Lower leg skin (tissue), 4 donors: ENCODE measurements around the gene PRSS23. TPM values are rescaled to one million over a fixed set of nuclear protein-coding genes. Genes with fewer than 3 reads are reported as not detected.

Source experiments
- DNase-seq, 2 donors: peaks; one replicate each; pipeline ENCODE4 v3.0.0-alpha.2; 2019; ENCODE audit warnings: low spot score in 2 of 2
- H3K4me3 ChIP-seq: fragments of 200-600 bp; sonication (generic); 2 replicates; pipeline ENCODE4 v1.5.1; 2017; ENCODE audit warnings: mild to moderate bottlenecking, low read depth; ENCODE audit not compliant: poor library complexity, severe bottlenecking
- CTCF ChIP-seq, 3 donors: fragments of 450-650 bp; IDR thresholded peaks; one replicate each; pipeline ENCODE4 v1.5.1; 2016; ENCODE audit warnings: antibody characterized with exemption in 3 of 3, mild to moderate bottlenecking in 3 of 3, moderate library complexity in 2 of 3
- POLR2A ChIP-seq, 2 donors: fragments of 450-650 bp; IDR thresholded peaks; one replicate each; pipeline ENCODE4 v1.6.1; 2016 to 2017; ENCODE audit warnings: antibody characterized with exemption in 2 of 2, mild to moderate bottlenecking in 1 of 2, moderate library complexity in 1 of 2
- WGBS, 2 donors: methylation state at CpG; one replicate each; pipeline ENCODE4 v1.1.5; 2018; 5-methylcytosine and 5-hydroxymethylcytosine counted together
- intact Hi-C: fragments of 100-400 bp; cut with DNase I; formaldehyde crosslinking; loops from one replicate; pipeline ENCODE4 v1.15.0; 2023; ENCODE audit warnings: low total_unique reads
- total RNA-seq, 4 donors: library from RNA; depleted of rRNA; stranded (reverse); fragments of >200 nt; gene quantifications; one replicate each; pipeline ENCODE4 v1.1.0, GENCODE V29; 2016

The PRSS23 gene
- total RNA-seq, 4 donors from 2014 or later = 7.5 to 32.1 (median 13.7) TPM

- intact Hi-C loops = loop anchor here (5.0 kb wide), 2 partner anchors 203 to 353 kb away; no protein-coding TSS in a partner anchor
- TF ChIP-seq POLR2A (IDR thresholded peaks at IDR 0.05) = no peak
- TF ChIP-seq CTCF (IDR thresholded peaks at IDR 0.05) = no peak
- no peak for DNase-seq
- 87 to 89% methylated on average over 2 of the region's 2 CpGs for WGBS, 2 donors
- H3K4me3 ChIP-seq = no peak overlapping the region
These were observed 9.9 kb downstream of the PRSS23 start for GRCh38 chr11:86810288-86810687.

GRCh38 chr11:86811637-86812321 is 11.4 kb downstream of the PRSS23 start:
- 78 to 80% methylated on average over 2 of the region's 2 CpGs for WGBS, 2 donors

GRCh38 chr11:86812322-86812670 is 12.0 kb downstream of the PRSS23 start:
- no peak for DNase-seq
- no peak overlapping the region for H3K4me3 ChIP-seq
- WGBS, 2 donors = 81 to 92% methylated on average over 7 of the region's 7 CpGs
- TF ChIP-seq CTCF (IDR thresholded peaks at IDR 0.05) (no peak), POLR2A (IDR thresholded peaks at IDR 0.05) (no peak)
- intact Hi-C loops = loop anchor here (5.0 kb wide), 2 partner anchors 205 to 355 kb away; no protein-coding TSS in a partner anchor

More at GRCh38 chr11:86811637-86812321, 11.4 kb downstream of the PRSS23 start:
- intact Hi-C loops = loop anchor here (5.0 kb wide), 2 partner anchors 204 to 354 kb away; no protein-coding TSS in a partner anchor
- DNase-seq = no peak
- no peak for TF ChIP-seq CTCF (IDR thresholded peaks at IDR 0.05)
- TF ChIP-seq POLR2A (IDR thresholded peaks at IDR 0.05) = no peak
- no peak overlapping the region for H3K4me3 ChIP-seq

GRCh38 chr11:86812981-86813380 is 12.6 kb downstream of the PRSS23 start:
- TF ChIP-seq POLR2A (IDR thresholded peaks at IDR 0.05) (no peak), CTCF (IDR thresholded peaks at IDR 0.05) (no peak)
- WGBS, 2 donors = 89 to 100% methylated on average over 1 of the region's 1 CpG
- intact Hi-C loops = loop anchor here (5.0 kb wide), 2 partner anchors 206 to 356 kb away; no protein-coding TSS in a partner anchor
- no peak overlapping the region for H3K4me3 ChIP-seq
- no peak for DNase-seq

GRCh38 chr11:86814775-86815174 is 14.4 kb downstream of the PRSS23 start:
- intact Hi-C loops = loop anchor here (5.0 kb wide), 2 partner anchors 207 to 357 kb away; no protein-coding TSS in a partner anchor
- DNase-seq = no peak
- 57 to 74% methylated on average over 3 of the region's 3 CpGs for WGBS, 2 donors
- H3K4me3 ChIP-seq = no peak overlapping the region
- TF ChIP-seq CTCF (IDR thresholded peaks at IDR 0.05) = no peak
- no peak for TF ChIP-seq POLR2A (IDR thresholded peaks at IDR 0.05)
